HFFc6 (cell line): Measurements from ENCODE around the gene NCOA6. TPM values are rescaled to one million over a fixed set of nuclear protein-coding genes. Genes with fewer than 3 reads are reported as not detected.

Experiments used
- DNase-seq: peaks from one replicate; pipeline ENCODE4 v3.0.0-alpha.2; 2018
- H3K27ac Mint-ChIP-seq: 2 replicates; pipeline ENCODE4 v1.8.0; 2020; ENCODE audit warnings: mild to moderate bottlenecking, mixed read lengths
- H3K27me3 Mint-ChIP-seq: 2 replicates; pipeline ENCODE4 v1.8.0; 2021; ENCODE audit warnings: mild to moderate bottlenecking, moderate library complexity, mixed read lengths; ENCODE audit not compliant: insufficient read depth
- H3K36me3 Mint-ChIP-seq: 2 replicates; pipeline ENCODE4 v1.8.0; 2021; ENCODE audit warnings: low read depth, mixed read lengths
- H3K4me1 Mint-ChIP-seq: 2 replicates; pipeline ENCODE4 v1.8.0; 2020; ENCODE audit warnings: low read depth, mixed read lengths
- H3K4me3 Mint-ChIP-seq: 2 replicates; pipeline ENCODE4 v1.8.0; 2020; ENCODE audit warnings: mild to moderate bottlenecking, moderate library complexity, mixed read lengths
- H3K9me3 Mint-ChIP-seq: 2 replicates; pipeline ENCODE4 v1.8.0; 2020; ENCODE audit warnings: mild to moderate bottlenecking, mixed read lengths
- total RNA-seq, 6 experiments: library from RNA; stranded (reverse); fragmentation: NEBNext Ultra II Directional; extraction: Animal tissue kit (Norgen Biotek cat#: 25700); gene quantifications; 2 replicates in 1 of 6; 3 replicates in 5 of 6; pipeline ENCODE4 v1.2.3, GENCODE V29; 2021
- TF ChIP-seq, protein P1 (sequence below): fragments of 200-600 bp; sonication (generic); IDR thresholded peaks from 2 replicates; pipeline ENCODE4 v1.5.0; 2021; ENCODE audit warnings: antibody characterized with exemption, mild to moderate bottlenecking

NCOA6 gene
- total RNA-seq, 6 experiments from 2014 or later, result 17.6 to 21.0 (median 18.4) TPM

DNA sequence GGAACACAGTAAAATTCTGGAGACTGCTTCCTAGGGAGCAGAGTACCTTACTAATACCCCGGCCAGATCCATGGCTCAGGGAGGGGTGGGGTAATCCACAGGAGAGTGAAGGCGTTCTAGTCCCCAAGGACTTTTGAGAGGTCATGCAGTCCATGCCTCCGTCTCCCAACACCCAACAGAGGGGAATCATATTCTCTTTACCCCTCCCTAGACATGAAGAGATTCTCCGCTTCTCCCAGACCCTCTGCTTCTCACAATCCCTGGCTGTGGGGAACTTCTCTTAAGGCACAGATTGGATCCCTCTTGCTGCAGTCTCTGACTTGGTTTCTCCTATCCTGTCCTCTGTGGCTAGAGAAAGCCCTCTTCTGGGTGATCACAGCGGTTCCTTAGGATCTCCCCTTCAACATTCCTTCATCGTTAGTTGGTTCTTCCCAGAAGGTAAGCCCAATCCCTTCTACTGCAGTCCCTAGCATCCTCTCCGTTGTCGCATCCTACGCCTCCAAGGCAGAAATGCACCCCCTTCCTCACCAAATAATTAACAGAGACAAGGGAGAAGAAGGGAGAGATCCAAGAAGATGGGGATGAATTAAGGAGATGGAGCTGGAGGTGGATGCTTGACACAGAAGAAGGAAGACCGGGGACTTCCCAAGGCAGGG, 46.6 kb upstream of the NCOA6 start:
- peaks cover 49% of the 10 kb centered on the region for H3K4me1 Mint-ChIP-seq
- DNase-seq, result no peak
- H3K9me3 Mint-ChIP-seq, result no peaks in the 10 kb centered on the region
- peak overlapping the region; percentile 31 for H3K27ac Mint-ChIP-seq
- TF ChIP-seq, protein P1, sequence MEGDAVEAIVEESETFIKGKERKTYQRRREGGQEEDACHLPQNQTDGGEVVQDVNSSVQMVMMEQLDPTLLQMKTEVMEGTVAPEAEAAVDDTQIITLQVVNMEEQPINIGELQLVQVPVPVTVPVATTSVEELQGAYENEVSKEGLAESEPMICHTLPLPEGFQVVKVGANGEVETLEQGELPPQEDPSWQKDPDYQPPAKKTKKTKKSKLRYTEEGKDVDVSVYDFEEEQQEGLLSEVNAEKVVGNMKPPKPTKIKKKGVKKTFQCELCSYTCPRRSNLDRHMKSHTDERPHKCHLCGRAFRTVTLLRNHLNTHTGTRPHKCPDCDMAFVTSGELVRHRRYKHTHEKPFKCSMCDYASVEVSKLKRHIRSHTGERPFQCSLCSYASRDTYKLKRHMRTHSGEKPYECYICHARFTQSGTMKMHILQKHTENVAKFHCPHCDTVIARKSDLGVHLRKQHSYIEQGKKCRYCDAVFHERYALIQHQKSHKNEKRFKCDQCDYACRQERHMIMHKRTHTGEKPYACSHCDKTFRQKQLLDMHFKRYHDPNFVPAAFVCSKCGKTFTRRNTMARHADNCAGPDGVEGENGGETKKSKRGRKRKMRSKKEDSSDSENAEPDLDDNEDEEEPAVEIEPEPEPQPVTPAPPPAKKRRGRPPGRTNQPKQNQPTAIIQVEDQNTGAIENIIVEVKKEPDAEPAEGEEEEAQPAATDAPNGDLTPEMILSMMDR, result no peak
- H3K36me3 Mint-ChIP-seq, result no peaks in the 10 kb centered on the region
- no peaks in the 10 kb centered on the region; the same call in 1 of the 2 replicates for H3K27me3 Mint-ChIP-seq
- H3K4me3 Mint-ChIP-seq, result peak overlapping the region; percentile 91

DNA sequence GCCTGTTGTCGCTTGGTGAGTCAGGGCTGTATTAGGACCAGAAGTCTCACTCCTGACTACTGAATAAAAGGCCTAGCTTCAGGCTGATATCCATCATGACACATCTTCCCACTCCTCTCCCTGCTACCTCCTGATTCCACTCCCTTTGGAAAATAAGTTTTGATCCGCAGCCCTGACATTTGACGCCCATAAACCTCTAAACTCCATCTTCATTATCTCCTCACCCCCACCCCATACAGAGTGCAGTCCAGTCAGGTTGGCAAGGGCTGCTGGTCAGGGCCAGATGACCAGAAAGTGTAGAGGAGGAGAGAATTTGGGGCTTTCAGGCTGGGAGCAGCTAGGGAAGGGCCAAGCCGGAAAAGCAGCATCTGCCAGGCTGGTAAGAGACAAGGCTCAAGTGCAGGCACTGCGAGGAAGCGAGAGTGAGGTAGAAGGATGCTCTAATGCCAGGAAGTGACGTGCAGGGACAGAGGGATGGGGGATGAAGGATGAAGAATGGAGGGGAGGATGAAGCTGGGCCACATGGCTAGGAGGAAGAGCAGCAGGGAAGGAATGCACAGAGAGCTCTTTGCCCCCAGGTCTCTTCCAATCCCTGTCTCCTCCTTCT, 46.0 kb upstream of the NCOA6 start:
- H3K9me3 Mint-ChIP-seq, result no peaks in the 10 kb centered on the region
- no peak for DNase-seq
- TF ChIP-seq, protein P1, result no peak
- H3K4me1 Mint-ChIP-seq, result peaks cover 44% of the 10 kb centered on the region
- H3K36me3 Mint-ChIP-seq, result no peaks in the 10 kb centered on the region
- no peak overlapping the region for H3K27ac Mint-ChIP-seq
- peak overlapping the region; percentile 91 for H3K4me3 Mint-ChIP-seq
- H3K27me3 Mint-ChIP-seq, result no peaks in the 10 kb centered on the region; the same call in 1 of the 2 replicates

DNA sequence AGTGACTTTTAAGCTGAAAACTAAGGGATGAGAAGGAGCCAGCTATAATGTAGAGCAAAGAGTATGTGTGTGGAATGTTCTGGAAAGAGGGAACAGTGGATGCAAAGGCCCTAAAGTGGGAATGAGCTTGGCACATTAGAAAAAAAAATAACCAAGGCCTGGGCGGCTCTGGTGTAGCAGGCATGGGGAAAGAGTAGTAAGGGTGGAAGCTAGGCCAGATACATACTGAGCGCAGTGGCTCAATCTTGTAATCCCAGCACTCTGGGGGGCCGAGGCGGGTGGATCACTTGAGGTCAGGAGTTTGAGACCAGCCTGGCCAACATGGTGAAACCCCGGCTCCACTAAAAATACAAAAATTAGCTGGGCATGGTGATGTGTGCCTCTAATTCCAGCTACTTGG, 38.8 kb upstream of the NCOA6 start:
- Mint-ChIP-seq H3K27ac (no peak overlapping the region), H3K9me3 (no peaks in the 10 kb centered on the region), H3K4me1 (no peaks in the 10 kb centered on the region), H3K4me3 (no peak overlapping the region), H3K27me3 (no peaks in the 10 kb centered on the region; the same call in 1 of the 2 replicates), H3K36me3 (0 out of 2 replicates have a peak, but pooled peaks cover 4% of the 10 kb centered on the region)
- DNase-seq, result no peak
- TF ChIP-seq, protein P1, result no peak

DNA sequence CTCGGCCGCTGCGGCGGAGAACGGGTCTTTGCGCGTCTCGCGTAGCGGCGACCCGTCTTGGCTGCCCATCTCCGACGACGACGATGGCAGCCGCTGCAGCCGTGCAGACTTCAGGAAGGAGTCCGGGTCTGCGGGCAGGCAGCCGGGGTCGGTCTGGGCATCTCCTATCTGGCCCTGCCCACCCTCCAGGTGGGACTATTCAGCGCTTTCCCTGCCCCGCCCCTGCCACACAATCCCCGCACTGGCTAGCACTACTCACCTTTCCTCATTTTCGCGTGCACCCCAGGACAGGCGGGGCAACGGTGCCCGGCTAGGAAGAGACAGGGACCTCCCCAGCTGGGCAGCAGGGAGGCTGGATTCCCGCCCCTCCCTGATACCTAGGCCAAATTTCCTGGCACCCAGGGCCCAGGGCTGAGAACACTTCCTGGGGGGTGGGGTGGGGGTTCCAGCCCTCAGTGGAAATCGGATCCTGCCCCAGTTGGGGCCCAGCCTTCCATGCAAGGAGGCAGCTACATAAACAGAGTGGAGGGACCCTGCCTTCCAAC, 38.0 kb upstream of the NCOA6 start:
- DNase-seq, result no peak
- H3K36me3 Mint-ChIP-seq, result 0 out of 2 replicates have a peak, but pooled peaks cover 4% of the 10 kb centered on the region
- no peak overlapping the region for H3K27ac Mint-ChIP-seq
- no peaks in the 10 kb centered on the region for H3K9me3 Mint-ChIP-seq
- H3K4me1 Mint-ChIP-seq, result no peaks in the 10 kb centered on the region
- H3K4me3 Mint-ChIP-seq, result no peak overlapping the region
- H3K27me3 Mint-ChIP-seq, result no peaks in the 10 kb centered on the region; the same call in 1 of the 2 replicates
- TF ChIP-seq, protein P1, result no peak

DNA sequence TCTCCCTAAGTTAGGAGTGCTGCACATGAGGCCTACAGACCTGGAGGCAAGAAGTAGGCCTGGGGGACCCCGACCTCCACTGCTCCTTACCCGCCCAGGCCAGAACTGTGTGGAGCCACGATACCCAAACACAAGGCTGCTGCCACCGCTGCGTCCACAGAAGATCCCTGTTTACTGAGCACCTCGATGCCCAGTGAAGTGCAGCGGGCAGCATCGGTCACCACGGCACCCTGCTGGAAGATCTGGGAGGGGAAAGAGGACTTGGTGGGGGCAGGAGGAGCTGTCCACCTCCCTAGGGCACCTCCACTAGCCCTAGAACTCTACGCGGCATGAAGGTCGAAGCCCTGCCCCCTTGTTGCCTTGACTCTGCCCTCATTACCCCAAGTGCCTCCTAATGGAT, 37.3 kb upstream of the NCOA6 start:
- H3K27ac Mint-ChIP-seq, result no peak overlapping the region
- H3K9me3 Mint-ChIP-seq, result no peaks in the 10 kb centered on the region
- no peak overlapping the region for H3K4me3 Mint-ChIP-seq
- peaks cover 3% of the 10 kb centered on the region for H3K27me3 Mint-ChIP-seq
- no peaks in the 10 kb centered on the region for H3K4me1 Mint-ChIP-seq
- no peak for DNase-seq
- TF ChIP-seq, protein P1, result no peak
- H3K36me3 Mint-ChIP-seq, result peaks cover 9% of the 10 kb centered on the region
